Measurements from ENCODE around the gene MBTPS1.

The MBTPS1 gene

GRCh38 chr16:84071121-84071520 is 45.6 kb downstream of the MBTPS1 start:
- DNase-seq, result no peak

DNA sequence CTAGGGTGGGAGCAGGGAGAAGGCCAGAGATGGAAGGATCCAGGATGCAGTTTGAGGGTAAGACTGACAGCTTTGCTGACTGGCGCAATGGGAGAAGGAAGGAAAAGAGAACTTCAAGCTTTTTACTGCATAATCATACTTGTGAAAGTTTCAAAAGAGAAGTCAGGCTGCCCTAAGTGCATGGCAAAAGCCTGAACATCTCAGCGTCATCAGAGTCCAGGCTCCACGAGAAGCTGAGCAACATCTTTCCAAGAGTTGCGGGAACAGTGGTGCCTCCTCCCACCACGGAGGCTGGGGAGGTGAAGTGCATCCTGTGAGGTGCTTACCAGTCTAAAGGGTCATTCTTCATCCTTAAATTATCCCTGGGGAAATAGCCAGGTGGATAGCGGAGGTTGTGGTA is 47.2 kb downstream of the MBTPS1 start:
- DNase-seq, result no peak

DNA sequence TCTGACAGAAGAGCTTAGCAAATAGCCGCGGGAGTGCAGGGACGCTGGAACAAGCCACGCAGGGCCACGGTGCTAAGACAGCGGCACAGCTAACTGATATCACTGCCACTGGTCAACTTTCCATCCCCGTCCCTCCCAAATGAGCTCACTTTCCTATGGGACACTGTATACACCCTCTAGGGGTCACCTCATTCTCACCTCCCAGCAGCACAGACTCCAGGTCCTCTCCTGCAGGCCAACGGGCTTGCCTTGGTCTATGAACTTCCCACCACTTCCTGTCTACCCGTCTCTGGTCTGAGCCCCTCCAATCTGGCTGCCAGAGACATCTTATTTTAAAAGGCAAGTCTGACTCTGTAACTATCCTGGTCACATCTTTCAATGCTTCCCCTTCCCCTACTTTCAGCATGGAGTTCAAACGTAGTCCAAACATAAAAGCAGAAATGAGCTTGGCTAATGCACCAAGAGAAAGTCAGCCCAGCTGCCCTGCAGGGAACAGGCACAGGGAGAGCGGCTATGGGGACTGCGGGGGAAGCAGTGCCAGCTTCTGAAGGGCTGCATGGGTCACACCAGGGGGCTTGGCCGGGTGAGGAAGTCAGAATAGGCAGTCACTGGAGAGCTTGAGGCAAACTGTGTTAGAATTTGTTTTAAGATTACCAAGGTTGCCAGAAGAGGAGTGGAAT is 47.8 kb downstream of the MBTPS1 start:
- DNase-seq, result no peak

DNA sequence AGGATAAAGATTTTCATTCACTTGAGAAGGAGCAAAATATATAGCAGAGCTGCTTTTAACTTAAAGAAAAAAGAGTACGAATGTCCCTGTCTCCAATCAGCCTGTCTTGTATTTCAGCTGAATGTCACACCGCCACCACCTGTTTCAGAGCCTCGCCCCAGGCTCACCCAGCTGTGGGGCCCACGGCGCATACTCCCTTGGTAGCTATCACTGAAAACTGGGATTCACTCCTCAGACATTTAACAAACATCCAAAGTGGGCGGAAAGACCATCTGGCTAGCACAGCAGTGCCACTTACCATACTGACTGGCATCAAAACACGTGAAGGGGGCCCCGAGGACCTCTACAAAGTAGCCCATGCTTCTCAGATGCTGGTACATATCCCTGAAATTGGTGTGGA is 48.7 kb downstream of the MBTPS1 start:
- no peak for DNase-seq

GRCh38 chr16:84067640-84068039 is 49.1 kb downstream of the MBTPS1 start:
- DNase-seq, result no peak

- peak in 1 of 2 donors; percentile 22 for DNase-seq
Measured at GRCh38 chr16:84065536-84066132, 51.1 kb downstream of the MBTPS1 start.

DNA sequence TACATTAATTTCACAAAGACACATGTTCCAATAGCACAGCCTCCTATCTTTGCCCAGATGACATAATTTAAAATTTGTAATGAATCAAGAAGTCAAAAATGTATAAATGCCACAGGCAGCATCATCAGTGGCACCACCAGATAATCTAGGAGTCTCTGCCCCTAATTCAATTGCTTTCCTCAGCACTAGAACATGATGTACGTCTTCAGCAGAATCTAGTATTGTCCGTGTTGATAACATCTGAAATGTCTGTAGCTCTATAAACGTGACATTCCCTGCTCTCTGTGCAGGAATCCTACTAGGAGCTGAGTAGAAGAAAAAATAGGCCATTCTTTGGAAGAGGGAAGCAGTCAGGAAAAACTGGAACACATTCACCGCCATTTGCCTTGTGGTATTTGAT is 52.8 kb downstream of the MBTPS1 start:
- DNase-seq, result no peak

DNA sequence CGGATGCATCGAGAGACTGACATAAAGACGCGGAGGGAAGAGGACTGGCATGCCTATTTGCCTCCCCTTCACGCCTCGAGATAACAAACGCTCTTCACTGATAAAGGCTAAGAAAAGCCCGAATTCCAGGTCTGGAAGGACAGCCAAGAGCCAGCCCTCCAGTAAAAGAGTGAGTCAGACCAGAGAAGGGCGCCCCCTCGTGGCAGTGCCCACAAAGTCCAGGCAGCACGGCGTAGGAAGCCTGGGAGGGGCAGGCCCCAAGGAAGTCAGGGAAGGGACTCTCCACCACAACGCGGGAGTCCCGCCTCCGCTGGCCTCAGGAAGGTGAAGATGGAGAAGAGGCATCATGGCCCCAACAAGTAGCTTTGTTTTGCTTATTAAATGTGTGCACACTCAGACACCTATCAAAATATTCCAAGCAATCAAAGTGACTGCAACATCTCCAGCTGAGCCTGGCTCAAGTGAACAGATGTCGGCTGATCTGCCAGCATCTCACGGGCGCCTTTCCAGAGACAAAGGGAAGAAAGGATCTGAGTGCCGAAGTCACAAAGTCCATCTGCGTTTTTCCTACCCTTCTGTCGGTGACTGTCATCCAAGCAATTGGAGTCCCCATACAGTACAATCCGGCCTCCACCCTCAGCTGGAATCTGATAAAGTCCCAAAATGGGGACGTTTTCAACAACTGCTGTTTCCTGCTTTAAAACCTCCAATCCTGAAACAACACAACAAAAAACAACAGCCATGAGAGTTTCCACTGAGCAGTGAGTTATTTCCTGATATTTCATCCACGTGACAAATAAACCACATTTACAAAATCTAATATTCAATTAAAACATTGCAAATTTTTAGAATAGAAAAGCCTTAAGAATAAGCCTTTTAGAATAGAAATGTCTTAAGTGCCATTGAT is 53.8 kb downstream of the MBTPS1 start:
- DNase-seq, result peak; percentile 31 to 49

- DNase-seq, result no peak
Measured at GRCh38 chr16:84061236-84061819, 55.4 kb downstream of the MBTPS1 start.

DNA sequence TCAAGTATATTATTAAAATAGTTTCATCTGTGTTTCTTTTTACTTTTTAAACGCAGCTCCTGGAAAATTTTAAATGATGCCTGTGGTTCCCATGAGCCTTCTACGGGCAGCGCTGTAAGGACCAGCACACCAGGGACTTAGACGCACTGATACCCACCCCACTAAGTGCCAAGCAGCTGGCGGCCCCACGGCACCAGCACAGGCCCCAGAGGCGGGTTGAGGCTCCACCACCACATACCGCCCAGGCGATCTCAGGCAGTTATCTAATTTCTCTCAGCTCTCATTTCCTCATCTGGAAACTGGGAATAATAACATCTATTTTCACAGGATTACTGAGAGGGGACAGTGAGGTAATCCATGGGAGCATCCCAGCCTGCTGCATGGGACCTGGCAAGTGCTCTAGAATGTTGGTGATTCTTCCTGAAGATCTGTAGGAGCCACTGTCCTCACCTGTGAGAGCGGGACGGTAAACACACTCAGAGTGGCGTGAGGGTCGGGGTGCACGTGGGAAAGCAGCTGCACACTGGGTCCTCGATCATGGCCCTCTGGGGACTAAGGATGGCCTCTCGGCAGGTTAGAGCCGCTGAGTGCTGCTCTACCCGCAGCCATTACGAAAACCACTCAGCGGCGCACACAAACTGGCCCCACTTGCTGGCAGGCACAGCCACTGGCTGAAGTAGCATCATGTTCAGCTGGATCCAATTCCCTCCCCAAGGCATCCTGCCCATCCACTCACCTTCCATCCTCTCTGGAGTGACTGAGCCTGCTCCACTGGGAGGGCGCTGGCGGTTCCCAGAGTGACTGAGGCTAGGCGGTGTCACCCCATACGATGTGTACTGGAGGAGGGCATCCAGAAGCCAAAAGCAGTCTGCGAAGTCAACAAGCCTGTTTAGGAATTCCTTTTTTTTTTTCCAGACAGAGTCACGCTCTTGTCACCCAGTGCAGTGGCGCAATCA is 56.5 kb downstream of the MBTPS1 start:
- no peak for DNase-seq

DNA sequence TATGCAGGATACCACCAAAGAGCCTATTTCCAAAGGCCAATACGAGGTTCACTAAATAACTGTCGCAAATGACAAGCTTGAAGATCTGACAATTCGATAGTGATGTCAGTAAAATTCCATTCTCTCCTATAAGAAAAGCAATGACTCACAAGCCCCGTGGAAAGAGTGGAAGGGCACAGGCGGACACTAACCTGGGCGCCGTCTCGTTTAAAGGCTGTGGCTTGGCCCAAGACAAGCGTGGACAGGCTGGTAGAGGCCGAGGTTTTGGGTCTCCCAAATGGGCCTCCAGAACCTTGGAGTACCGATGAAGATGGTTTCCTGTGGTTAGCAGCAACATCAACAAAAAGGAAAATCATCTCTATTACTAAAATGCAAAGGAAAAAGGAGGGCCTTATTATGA is 57.6 kb downstream of the MBTPS1 start:
- no peak for DNase-seq

DNA sequence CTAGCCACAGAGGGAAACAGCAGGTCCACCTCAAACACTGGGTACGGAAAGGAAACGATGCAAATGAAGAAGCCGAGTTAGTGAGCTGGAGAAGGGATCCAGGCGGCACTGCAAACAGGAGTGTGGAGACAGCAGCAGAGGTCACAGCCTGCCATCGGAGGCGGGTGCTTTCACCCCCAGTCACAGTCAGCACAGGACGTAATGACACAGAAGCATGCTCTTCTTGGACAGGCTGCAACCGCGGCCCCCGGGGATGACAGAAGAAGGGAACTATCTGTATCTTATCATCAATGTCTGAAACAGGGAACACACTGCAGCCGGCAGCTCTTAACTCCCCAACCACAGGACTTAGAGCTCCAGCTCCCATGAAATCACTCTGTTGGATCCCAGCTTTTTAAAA is 58.1 kb downstream of the MBTPS1 start:
- DNase-seq, result no peak

DNA sequence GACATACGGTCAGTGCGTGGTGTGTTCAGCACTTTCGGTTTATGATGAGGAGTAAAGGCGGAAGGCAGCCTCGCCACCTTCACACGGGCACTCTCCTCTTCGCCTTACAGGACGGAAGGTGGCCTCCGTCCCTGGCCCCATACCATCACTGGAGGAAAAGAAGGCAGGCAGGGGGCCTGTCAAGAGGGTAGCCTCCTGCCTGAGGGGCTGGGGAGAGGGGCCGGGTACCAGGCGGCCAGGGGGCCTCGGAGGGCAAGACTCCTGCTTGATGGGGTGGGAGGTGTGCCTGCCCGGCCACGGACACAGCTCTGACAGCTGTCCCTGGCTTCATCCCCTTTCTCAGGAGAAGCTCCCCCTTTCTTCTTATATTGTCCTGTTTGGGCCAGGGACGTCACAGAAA is 58.5 kb downstream of the MBTPS1 start:
- no peak for DNase-seq

GRCh38 chr16:84056933-84057332 is 59.8 kb downstream of the MBTPS1 start:
- DNase-seq, result no peak

DNA sequence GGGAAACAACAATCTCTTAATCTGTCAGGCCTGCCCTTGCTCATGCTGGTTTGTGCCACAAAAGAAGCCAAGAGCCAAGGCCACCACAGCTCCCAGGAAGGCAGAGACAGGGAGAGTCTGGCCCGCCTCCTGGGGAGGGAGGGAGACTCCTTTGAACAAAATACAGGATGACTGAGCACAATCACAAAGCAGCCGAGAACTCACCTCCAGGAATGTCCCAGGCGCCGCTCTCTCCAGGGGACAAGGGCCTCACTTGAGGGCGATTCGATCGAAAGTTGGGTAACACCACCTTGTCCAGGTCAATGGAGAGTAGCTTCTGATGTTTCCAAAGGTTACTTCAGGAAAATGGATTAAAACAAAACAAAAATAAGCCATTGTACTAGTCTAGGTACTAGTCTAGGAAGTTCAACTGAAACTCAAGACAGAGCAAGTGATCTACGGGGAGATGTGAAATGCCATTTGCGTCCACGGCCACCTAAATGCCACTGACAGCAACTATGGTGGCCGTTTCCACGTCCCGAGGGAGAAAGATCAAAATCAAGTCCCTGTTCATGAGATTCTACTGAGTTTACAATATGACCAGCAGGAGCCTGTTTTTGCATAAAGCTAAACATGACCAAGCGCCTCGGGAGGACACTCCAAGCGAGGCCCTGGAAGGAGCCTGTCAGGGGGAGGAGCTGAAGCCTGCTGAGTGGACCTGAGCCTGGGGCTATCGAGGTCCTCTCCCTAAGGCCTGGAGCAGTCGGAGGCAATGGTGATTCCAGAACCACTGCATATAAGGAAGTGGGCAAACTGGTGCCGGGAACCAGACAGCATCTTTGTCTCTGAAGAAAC is 60.7 kb downstream of the MBTPS1 start:
- no peak for DNase-seq

- no peak for DNase-seq
Measured at GRCh38 chr16:84055366-84055765, 61.4 kb downstream of the MBTPS1 start.

- no peak for DNase-seq
Measured at GRCh38 chr16:84054916-84055315, 61.8 kb downstream of the MBTPS1 start.

DNA sequence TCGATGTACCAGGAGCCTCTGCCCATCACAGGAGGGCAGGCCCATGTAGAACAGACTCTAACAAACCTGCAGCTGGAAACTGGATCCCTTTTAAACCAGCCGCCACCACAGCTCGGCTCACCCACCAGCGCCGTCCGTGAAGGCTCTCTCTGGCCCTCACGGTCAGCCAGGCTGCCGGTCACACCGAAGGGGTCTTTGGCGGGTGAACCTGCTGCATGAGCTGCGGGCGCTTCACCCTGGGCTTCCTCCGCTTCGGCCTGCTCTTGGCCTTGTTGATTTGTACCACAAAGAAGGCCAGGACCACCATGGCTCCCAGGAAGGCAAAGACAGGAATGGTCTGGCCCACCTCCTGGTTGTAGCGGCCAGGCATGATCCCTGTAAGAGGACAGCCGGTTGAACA is 62.5 kb downstream of the MBTPS1 start:
- DNase-seq, result no peak

- no peak for DNase-seq
Measured at GRCh38 chr16:84053237-84053636, 63.5 kb downstream of the MBTPS1 start.

GRCh38 chr16:84052071-84052622 is 64.6 kb downstream of the MBTPS1 start:
- no peak for DNase-seq

- DNase-seq, result no peak
Measured at GRCh38 chr16:84050316-84050715, 66.4 kb downstream of the MBTPS1 start.

All from bone marrow (tissue), 2 donors.